Ishikawa (cell line): ENCODE results near the gene ATP6AP1.

Source experiments
- CEBPB ChIP-seq: IDR thresholded peaks from 2 replicates; pipeline ENCODE4 v1.6.1; 2012
- EP300 ChIP-seq: IDR thresholded peaks from 2 replicates; pipeline ENCODE4 v1.6.1; 2012; ENCODE audit warnings: borderline replicate concordance
- FOXM1 ChIP-seq: IDR thresholded peaks from 2 replicates; pipeline ENCODE4 v1.6.1; 2012; ENCODE audit warnings: low read depth, borderline replicate concordance
- MAX ChIP-seq: IDR thresholded peaks from 2 replicates; pipeline ENCODE4 v1.6.1; 2012
- RAD21 ChIP-seq: IDR thresholded peaks from 2 replicates; pipeline ENCODE4 v1.6.1; 2012; ENCODE audit warnings: low read depth
- REST ChIP-seq: IDR thresholded peaks from 2 replicates; pipeline ENCODE4 v1.6.1; 2012; ENCODE audit warnings: low read depth, mild to moderate bottlenecking
- TAF1 ChIP-seq: IDR thresholded peaks from 2 replicates; pipeline ENCODE4 v1.6.1; 2012; ENCODE audit warnings: low read depth, mild to moderate bottlenecking
- USF1 ChIP-seq: IDR thresholded peaks from 2 replicates; pipeline ENCODE4 v1.6.1; 2012
- YY1 ChIP-seq: IDR thresholded peaks from 2 replicates; pipeline ENCODE4 v1.6.1; 2012; ENCODE audit warnings: low read depth

GRCh38 chrX:154485150-154486051, 56.9 kb downstream of the ATP6AP1 start:
- TF ChIP-seq REST, result no peak
- TF ChIP-seq MAX, result no peak
- TF ChIP-seq CEBPB, result no peak
- TF ChIP-seq USF1, result no peak
- TF ChIP-seq YY1, result no peak
- TF ChIP-seq TAF1, result no peak
- TF ChIP-seq RAD21, result no peak
- no peak for TF ChIP-seq EP300
- TF ChIP-seq FOXM1, result no peak
